ENCODE measurements around the gene LOXL4.
A peak's percentile ranks its signal among the peaks of the same experiment; 100 is the strongest.

Gene LOXL4

GRCh38 chr10:98265403-98266378 lies 2.3 kb downstream of the LOXL4 start:
- H3K4me3 ChIP-seq (ENCODE audit: low read depth, low read length): no peak overlapping the region
- no peak for DNase-seq (ENCODE audit: low read depth)
- no peak for TF ChIP-seq CTCF (IDR thresholded peaks at IDR 0.05; ENCODE audit: low read depth, low read length, missing control alignments)

GRCh38 chr10:98264378-98265065 lies 3.5 kb downstream of the LOXL4 start:
- no peak overlapping the region for H3K4me3 ChIP-seq (ENCODE audit: low read depth, low read length)
- no peak for TF ChIP-seq CTCF (IDR thresholded peaks at IDR 0.05; ENCODE audit: low read depth, low read length, missing control alignments)
- no peak for DNase-seq (ENCODE audit: low read depth)

DNA sequence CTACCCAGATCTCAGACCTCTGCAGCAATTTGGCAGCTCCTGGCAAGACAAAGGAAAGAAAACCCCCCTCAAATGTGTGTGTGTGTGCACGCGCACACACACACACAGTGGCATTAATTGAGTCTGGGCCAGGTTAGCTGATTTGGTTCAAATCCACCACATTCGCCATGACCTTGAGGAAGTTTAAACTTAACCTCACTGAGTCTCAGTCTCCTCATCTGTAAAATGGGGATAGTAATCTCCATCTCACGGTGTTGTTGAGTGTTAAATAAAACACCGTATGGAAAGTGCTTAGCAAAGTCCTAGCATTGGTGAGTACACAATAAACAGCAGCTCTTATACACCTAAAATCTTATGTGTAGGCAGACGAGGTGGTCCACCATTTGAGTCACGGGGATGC lies 4.9 kb downstream of the LOXL4 start:
- H3K4me3 ChIP-seq (ENCODE audit: low read depth, low read length): no peak overlapping the region
- DNase-seq (ENCODE audit: low read depth): no peak
- TF ChIP-seq CTCF (IDR thresholded peaks at IDR 0.05; ENCODE audit: low read depth, low read length, missing control alignments): no peak

- peak; percentile 56 for TF ChIP-seq CTCF (IDR thresholded peaks at IDR 0.05; ENCODE audit: low read depth, low read length, missing control alignments)
- no peak for DNase-seq (ENCODE audit: low read depth)
- H3K4me3 ChIP-seq (ENCODE audit: low read depth, low read length): no peak overlapping the region
These were observed 5.4 kb downstream of the LOXL4 start for GRCh38 chr10:98262571-98262970.

GRCh38 chr10:98261436-98262277 lies 6.3 kb downstream of the LOXL4 start:
- no peak for DNase-seq (ENCODE audit: low read depth)
- H3K4me3 ChIP-seq (ENCODE audit: low read depth, low read length): no peak overlapping the region
- TF ChIP-seq CTCF (IDR thresholded peaks at IDR 0.05; ENCODE audit: low read depth, low read length, missing control alignments): no peak

- H3K4me3 ChIP-seq (ENCODE audit: low read depth, low read length): no peak overlapping the region
- no peak for DNase-seq (ENCODE audit: low read depth)
- no peak for TF ChIP-seq CTCF (IDR thresholded peaks at IDR 0.05; ENCODE audit: low read depth, low read length, missing control alignments)
These were observed 7.2 kb downstream of the LOXL4 start for GRCh38 chr10:98260752-98261151.
